T47D (cell line): ENCODE measurements around the gene ETS2.
"Not testable (repeated sequence)": the region's sequence is repeated elsewhere in the genome, so short reads cannot be mapped to it uniquely, and the experiment has no call there.

Experiments used
- DNase-seq, 2 experiments: peaks; one replicate each; pipeline versions ENCODE4 v3.0.0 to v3.0.0-alpha.2; 2011 to 2012; ENCODE audit warnings: low read depth in 1 of 2, low spot score in 1 of 2
- JUND ChIP-seq: IDR thresholded peaks from 2 replicates; pipeline ENCODE4 v1.6.1; 2012; ENCODE audit warnings: low read depth
- in situ Hi-C: cut with HindIII; loops from 2 replicates; pipeline ENCODE4 v1.10.0; 2016; ENCODE audit warnings: low sequenced_read_pairs, low pct_unique_long_range_greater_than_20kb

Gene ETS2

DNA sequence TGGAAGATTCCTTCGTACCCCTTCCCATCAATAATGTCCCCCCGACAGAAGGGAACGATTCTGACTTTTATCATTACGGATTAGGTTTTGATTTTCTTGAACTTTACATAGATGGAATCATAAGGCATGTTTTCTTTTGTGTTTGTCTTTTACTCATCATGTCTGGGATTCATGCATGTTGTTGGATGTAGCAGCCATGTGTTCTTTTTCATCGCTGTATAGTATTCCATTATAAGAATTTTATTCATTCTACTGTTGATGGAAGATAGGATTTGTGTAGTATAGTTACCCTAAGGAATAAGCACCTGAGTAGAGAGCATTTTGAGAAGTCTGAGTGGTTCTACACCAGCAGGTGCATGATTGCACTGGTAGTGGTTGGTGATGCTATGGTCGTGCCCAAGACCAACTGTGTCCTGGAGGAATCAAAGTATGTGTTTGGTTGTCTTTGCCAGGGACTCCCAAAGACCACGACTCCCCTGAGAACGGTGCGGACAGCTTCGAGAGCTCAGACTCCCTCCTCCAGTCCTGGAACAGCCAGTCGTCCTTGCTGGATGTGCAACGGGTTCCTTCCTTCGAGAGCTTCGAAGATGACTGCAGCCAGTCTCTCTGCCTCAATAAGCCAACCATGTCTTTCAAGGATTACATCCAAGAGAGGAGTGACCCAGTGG is 13.5 kb downstream of the ETS2 start:
- no peak for DNase-seq
- in situ Hi-C loops: no loop called here
- no peak for TF ChIP-seq JUND

GRCh38 chr21:38819719-38820159 is 14.0 kb downstream of the ETS2 start:
- in situ Hi-C loops: no loop called here
- DNase-seq: peak; percentile 16 to 83
- TF ChIP-seq JUND: no peak

- no peak for DNase-seq
- TF ChIP-seq JUND: no peak
- in situ Hi-C loops: no loop called here
Measured at GRCh38 chr21:38820471-38821239, 14.9 kb downstream of the ETS2 start.

GRCh38 chr21:38821248-38821647 is 15.5 kb downstream of the ETS2 start:
- TF ChIP-seq JUND: no peak
- in situ Hi-C loops: no loop called here

GRCh38 chr21:38821959-38822682 is 16.4 kb downstream of the ETS2 start:
- DNase-seq: no peak
- no peak for TF ChIP-seq JUND
- in situ Hi-C loops: no loop called here

More at GRCh38 chr21:38821248-38821647, 15.5 kb downstream of the ETS2 start:
- no peak for DNase-seq

- TF ChIP-seq JUND: no peak
- no peak for DNase-seq
- in situ Hi-C loops: no loop called here
Measured at GRCh38 chr21:38822778-38823238, 17.1 kb downstream of the ETS2 start.

DNA sequence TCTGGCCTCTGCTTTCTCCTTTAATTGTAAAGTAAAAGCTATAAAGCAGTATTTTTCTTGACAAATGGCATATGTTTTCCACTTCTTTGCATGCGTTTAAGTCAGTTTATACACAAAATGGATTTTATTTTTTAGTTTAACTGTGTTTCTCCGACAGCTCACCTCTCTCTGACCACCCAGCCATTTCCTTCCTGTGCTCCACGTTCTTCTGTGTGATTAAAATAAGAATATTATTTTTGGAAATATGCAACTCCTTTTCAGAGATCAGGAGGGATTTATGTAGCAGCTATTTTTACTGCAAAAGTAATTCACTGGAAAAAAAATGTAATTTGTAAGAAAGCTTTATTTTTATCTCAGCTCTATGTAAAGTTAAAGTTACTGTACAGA is 18.0 kb downstream of the ETS2 start:
- DNase-seq: no peak
- no peak for TF ChIP-seq JUND
- in situ Hi-C loops: no loop called here

DNA sequence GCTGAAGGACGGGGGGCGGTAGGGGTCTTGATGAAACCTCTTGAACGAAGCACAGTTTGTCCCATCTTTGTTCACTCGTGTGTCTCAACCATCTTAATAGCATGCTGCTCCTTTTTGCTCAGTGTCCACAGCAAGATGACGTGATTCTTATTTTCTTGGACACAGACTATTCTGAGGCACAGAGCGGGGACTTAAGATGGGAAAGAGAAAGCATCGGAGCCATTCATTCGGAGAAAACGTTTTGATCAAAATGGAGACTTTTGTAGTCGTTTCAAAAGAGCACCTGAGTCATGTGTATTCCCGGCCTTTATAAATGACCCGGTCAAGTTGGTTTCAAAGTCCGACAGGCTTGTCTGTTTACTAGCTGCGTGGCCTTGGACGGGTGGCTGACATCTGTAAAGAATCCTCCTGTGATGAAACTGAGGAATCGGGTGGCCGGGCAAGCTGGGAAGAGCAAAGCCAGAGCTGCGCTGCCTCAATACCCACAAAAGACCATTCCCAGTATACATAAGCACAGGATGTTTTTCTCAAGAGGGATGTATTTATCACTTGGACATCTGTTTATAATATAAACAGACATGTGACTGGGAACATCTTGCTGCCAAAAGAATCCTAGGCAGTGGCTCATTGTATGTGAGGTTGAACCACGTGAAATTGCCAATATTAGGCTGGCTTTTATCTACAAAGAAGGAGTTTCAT is 18.5 kb downstream of the ETS2 start:
- no peak for TF ChIP-seq JUND
- in situ Hi-C loops: no loop called here
- DNase-seq: no peak

DNA sequence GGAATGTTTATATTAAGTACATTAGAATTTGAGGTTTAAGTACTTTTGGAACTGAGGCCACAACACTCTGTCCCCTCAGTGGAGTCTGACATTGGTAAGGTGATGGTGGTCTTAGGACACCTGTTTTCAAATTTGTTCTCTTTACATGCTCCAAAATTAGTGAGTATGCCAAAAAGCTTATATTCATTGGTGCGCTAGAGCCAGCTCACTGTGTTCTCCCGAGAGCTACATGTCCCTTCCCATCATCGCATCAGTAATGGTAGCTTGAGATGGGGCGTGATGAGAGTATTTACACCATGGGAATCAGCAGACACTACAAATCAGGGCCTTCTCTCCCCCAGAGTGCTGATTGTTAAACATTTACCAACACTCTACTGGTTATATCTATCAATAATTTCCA is 19.5 kb downstream of the ETS2 start:
- TF ChIP-seq JUND: no peak
- no peak for DNase-seq
- in situ Hi-C loops: no loop called here

- no peak for DNase-seq
- in situ Hi-C loops: no loop called here
- TF ChIP-seq JUND: no peak
Measured at GRCh38 chr21:38825921-38826320, 20.2 kb downstream of the ETS2 start.

DNA sequence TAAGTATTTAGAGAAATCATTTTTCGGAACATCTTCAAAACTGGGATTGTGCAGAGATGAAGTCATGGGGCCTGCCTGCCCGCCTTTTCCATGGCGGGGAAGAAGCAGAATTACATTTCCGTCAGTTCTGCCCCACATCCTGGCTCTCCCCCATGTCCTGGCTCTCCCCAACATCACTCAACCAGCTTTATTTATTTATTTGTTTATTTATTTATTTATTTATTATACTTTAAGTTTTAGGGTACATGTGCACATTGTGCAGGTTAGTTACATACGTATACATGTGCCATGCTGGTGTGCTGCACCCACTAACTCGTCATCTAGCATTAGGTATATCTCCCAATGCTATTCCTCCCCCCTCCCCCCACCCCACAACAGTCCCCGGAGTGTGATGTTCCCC is 22.4 kb downstream of the ETS2 start:
- in situ Hi-C loops, DNase-seq: not testable (repeated sequence)
